A549 (cell line): ENCODE results near the gene INTS6L. TPM values are rescaled to one million over a fixed set of nuclear protein-coding genes. Genes with fewer than 3 reads are reported as not detected.

Source experiments
- ATAC-seq, 2 experiments: fragments of 200-7000 bp in 1 of 2; fragments of >200 bp in 1 of 2; cut with Nextera tagmentation in 1 of 2; cut with Tn5 transposase in 1 of 2; 3 replicates each; pipeline versions ENCODE4 v1.8.0 to v1.9.1; 2018 to 2020; ENCODE audit warnings: mild to moderate bottlenecking in 1 of 2, moderate library complexity in 1 of 2
- CTCF ChIA-PET: fragments of 300-600 bp; sonication (Branson Sonifier 250); formaldehyde crosslinking; extraction: SDS; loops from one replicate; lab custom pipeline; 2021; ENCODE audit warnings: antibody characterized with exemption, inconsistent platforms; lab: Yijun Ruan, JAX
- POLR2A ChIA-PET: fragments of 350-600 bp; formaldehyde crosslinking; extraction: SDS; loops from one replicate; lab custom pipeline; 2021; ENCODE audit warnings: antibody characterized with exemption, inconsistent platforms; lab: Yijun Ruan, JAX
- DNase-seq, 2 experiments: peaks; one replicate each; pipeline versions ENCODE4 v3.0.0 to v3.0.0-alpha.2; 2011 to 2016; ENCODE audit warnings: low read depth in 1 of 2, low spot score in 1 of 2
- FAIRE-seq: peaks from 2 replicates; lab custom pipeline; 2011; peaks lifted over from hg19 to GRCh38; lab: Jason Lieb, UNC
- H3K27ac ChIP-seq, 2 experiments: fragments of >200 bp; sonication (Bioruptor Twin); formaldehyde crosslinking; 3 replicates each; pipeline ENCODE4 v1.5.1; 2016 to 2017
- H3K4me1 ChIP-seq: fragments of >200 bp; sonication (Bioruptor Twin); formaldehyde crosslinking; 3 replicates; pipeline ENCODE4 v1.6.1; 2016
- H3K4me2 ChIP-seq: fragments of >200 bp; sonication (Bioruptor Twin); formaldehyde crosslinking; 3 replicates; pipeline ENCODE4 v1.6.1; 2016
- H3K4me3 ChIP-seq: fragments of >200 bp; sonication (Bioruptor Twin); formaldehyde crosslinking; 3 replicates; pipeline ENCODE4 v1.5.1; 2016
- H3K9me3 ChIP-seq: fragments of >200 bp; sonication (Bioruptor Twin); formaldehyde crosslinking; 3 replicates; pipeline ENCODE4 v1.6.1; 2016
- CBX2 ChIP-seq: fragments of 200-600 bp; sonication (generic); IDR thresholded peaks from 2 replicates; pipeline ENCODE4 v1.6.1; 2016; ENCODE audit warnings: low read depth, mild to moderate bottlenecking, borderline replicate concordance
- CHD2 ChIP-seq: fragments of 150-350 bp; IDR thresholded peaks from 2 replicates; pipeline ENCODE4 v1.6.1; 2014; ENCODE audit warnings: low read length; ENCODE audit not compliant: partially characterized antibody
- CHD4 ChIP-seq: fragments of 200-600 bp; sonication (generic); IDR thresholded peaks from 2 replicates; pipeline ENCODE4 v1.6.1; 2016; ENCODE audit warnings: antibody characterized with exemption, mild to moderate bottlenecking, borderline replicate concordance
- CTCF ChIP-seq: fragments of >200 bp; sonication (Bioruptor Twin); formaldehyde crosslinking; IDR thresholded peaks from 3 replicates; pipeline ENCODE4 v1.5.1; 2016
- ESRRA ChIP-seq: fragments of 150-350 bp; IDR thresholded peaks from 2 replicates; pipeline ENCODE4 v1.6.1; 2014; ENCODE audit warnings: mild to moderate bottlenecking, low read length, borderline replicate concordance
- FOSL2 ChIP-seq, 2 experiments: fragments of 450-650 bp in 1 of 2; fragments of >200 bp in 1 of 2; sonication (Bioruptor Twin) in 1 of 2; formaldehyde crosslinking; IDR thresholded peaks; 2 replicates each; pipeline versions ENCODE4 v1.5.0 to v1.6.1; 2016 to 2020; ENCODE audit warnings: mild to moderate bottlenecking in 1 of 2, moderate library complexity in 1 of 2
- FOXS1 ChIP-seq: fragments of 250-450 bp; sonication (Bioruptor Pico); IDR thresholded peaks from 2 replicates; pipeline ENCODE4 v1.5.0; 2020; ENCODE audit warnings: mild to moderate bottlenecking, moderate library complexity
- GATA3 ChIP-seq: IDR thresholded peaks from 2 replicates; pipeline ENCODE4 v1.6.1; 2012; ENCODE audit warnings: borderline replicate concordance
- HDAC2 ChIP-seq: fragments of 200-600 bp; sonication (generic); IDR thresholded peaks from 2 replicates; pipeline ENCODE4 v1.6.1; 2016
- HMGXB4 ChIP-seq: fragments of 250-450 bp; sonication (Bioruptor Pico); IDR thresholded peaks from 2 replicates; pipeline ENCODE4 v1.5.0; 2021; ENCODE audit warnings: mild to moderate bottlenecking, moderate library complexity, borderline replicate concordance
- HOXB13 ChIP-seq: fragments of 250-450 bp; sonication (Bioruptor Pico); IDR thresholded peaks from 2 replicates; pipeline ENCODE4 v1.5.0; 2020; ENCODE audit warnings: low read depth, mild to moderate bottlenecking, moderate library complexity
- JUN ChIP-seq, 2 experiments: fragments of >200 bp; sonication (Bioruptor Twin); formaldehyde crosslinking; IDR thresholded peaks; 2 replicates in 1 of 2; 3 replicates in 1 of 2; pipeline ENCODE4 v1.6.1; 2016 to 2017
- JUNB ChIP-seq: fragments of >200 bp; sonication (Bioruptor Twin); formaldehyde crosslinking; IDR thresholded peaks from 2 replicates; pipeline ENCODE4 v1.6.1; 2016
- KDM1A ChIP-seq: fragments of 200-600 bp; sonication (generic); IDR thresholded peaks from 2 replicates; pipeline ENCODE4 v1.6.1; 2016; ENCODE audit warnings: low read depth, mild to moderate bottlenecking
- KDM5A ChIP-seq: fragments of 200-600 bp; sonication (generic); IDR thresholded peaks from 2 replicates; pipeline ENCODE4 v1.6.1; 2016; ENCODE audit warnings: antibody characterized with exemption, mild to moderate bottlenecking
- MAX ChIP-seq: IDR thresholded peaks from 2 replicates; pipeline ENCODE4 v1.6.1; 2012
- NR3C1 ChIP-seq: fragments of >200 bp; sonication (Bioruptor Twin); formaldehyde crosslinking; IDR thresholded peaks from 3 replicates; pipeline ENCODE4 v1.6.1; 2017
- PBX3 ChIP-seq: IDR thresholded peaks from 2 replicates; pipeline ENCODE4 v1.6.1; 2012
- PHF8 ChIP-seq: fragments of 200-600 bp; sonication (generic); IDR thresholded peaks from 2 replicates; pipeline ENCODE4 v1.6.1; 2016; ENCODE audit warnings: low read depth, mild to moderate bottlenecking, antibody characterized with exemption, moderate library complexity, borderline replicate concordance
- RAD21 ChIP-seq, 2 experiments: fragments of >200 bp in 1 of 2; sonication (Bioruptor Twin) in 1 of 2; formaldehyde crosslinking in 1 of 2; IDR thresholded peaks in 1 of 2; conservative IDR thresholded peaks in 1 of 2; 2 replicates in 1 of 2; 3 replicates in 1 of 2; pipeline ENCODE4 v1.6.1; 2012 to 2018; ENCODE audit warnings: inconsistent platforms in 1 of 2
- RCOR1 ChIP-seq: fragments of 150-350 bp; IDR thresholded peaks from 2 replicates; pipeline ENCODE4 v1.6.1; 2014; ENCODE audit warnings: antibody characterized with exemption, low read length, low read depth
- RFX5 ChIP-seq: fragments of 450-650 bp; IDR thresholded peaks from 2 replicates; pipeline ENCODE4 v1.7.1; 2014; ENCODE audit warnings: antibody characterized with exemption, mild to moderate bottlenecking, moderate library complexity
- RNF2 ChIP-seq: fragments of 200-600 bp; sonication (generic); IDR thresholded peaks from 2 replicates; pipeline ENCODE4 v1.6.1; 2016; ENCODE audit warnings: low read depth, mild to moderate bottlenecking, antibody characterized with exemption, moderate library complexity, borderline replicate concordance
- SREBF2 ChIP-seq: fragments of 450-650 bp; IDR thresholded peaks from 2 replicates; pipeline ENCODE4 v1.6.1; 2014; ENCODE audit warnings: mild to moderate bottlenecking, moderate library complexity
- TP53 ChIP-seq: fragments of 250-450 bp; sonication (Bioruptor Pico); IDR thresholded peaks from 2 replicates; pipeline ENCODE4 v1.5.0; 2021; ENCODE audit warnings: mild to moderate bottlenecking, moderate library complexity
- USF2 ChIP-seq: fragments of 450-650 bp; IDR thresholded peaks from 2 replicates; pipeline ENCODE4 v1.6.1; 2014; ENCODE audit warnings: antibody characterized with exemption
- ZSCAN20 ChIP-seq: fragments of 250-450 bp; sonication (Bioruptor Pico); IDR thresholded peaks from 2 replicates; pipeline ENCODE4 v1.8.0; 2022; ENCODE audit warnings: mild to moderate bottlenecking, moderate library complexity
- WGBS: methylation state at CpG from one replicate; pipeline ENCODE4 v1.1.6; 2017; ENCODE audit errors: missing lambda C conversion rate; 5-methylcytosine and 5-hydroxymethylcytosine counted together
- polyA plus RNA-seq, 4 experiments: library from polyadenylated mRNA; depleted of rRNA in 3 of 4; stranded (reverse); fragments of >200 nt; fragmentation: RNase III in 1 of 4; extraction: RNeasy Plus Mini Kit Qiagen cat#74134 plus additional on column Dnase treatment in 1 of 4; gene quantifications; 2 replicates in 3 of 4; 3 replicates in 1 of 4; pipeline ENCODE4 v1.2.3, GENCODE V29; 2011 to 2017

INTS6L gene
- polyA plus RNA-seq, 2 of the 4 experiments (the other 2 are of a cell fraction), result 0.19 to 0.40 TPM

- Histone ChIP-seq H3K4me1 (no peaks in the 10 kb centered on the region), H3K4me2 (no peak overlapping the region), H3K9me3 (no peaks in the 10 kb centered on the region), H3K4me3 (no peak overlapping the region), H3K27ac (no peak overlapping the region)
- ATAC-seq, result no peak
- peak; percentile 84 for FAIRE-seq
- CTCF ChIA-PET, result no interaction called here
- no peak for DNase-seq
- POLR2A ChIA-PET, result no interaction called here
- TF ChIP-seq GATA3 (no peak), JUN (IDR thresholded peaks at IDR 0.05) (no peak), HOXB13 (CRISPR knock-in tag) (no peak), KDM1A (no peak), RFX5 (no peak)
- WGBS, result 28% methylated on average over 3 of the region's 3 CpGs
Measured at GRCh38 chrX:135556055-135556454, 35.6 kb downstream of the INTS6L start.

GRCh38 chrX:135557344-135557743, 36.9 kb downstream of the INTS6L start:
- H3K27ac ChIP-seq, result no peak overlapping the region
- ChIA-PET POLR2A (no interaction called here), CTCF (no interaction called here)
- DNase-seq (no peak), ATAC-seq (no peak), FAIRE-seq (peak; percentile 93)
- H3K4me3 ChIP-seq, result no peak overlapping the region
- no peak overlapping the region for H3K4me2 ChIP-seq
- no peaks in the 10 kb centered on the region for H3K9me3 ChIP-seq
- no peaks in the 10 kb centered on the region for H3K4me1 ChIP-seq
- WGBS, result 45% methylated on average over 2 of the region's 2 CpGs
- TF ChIP-seq NR3C1, result no peak
- TF ChIP-seq JUNB, result no peak
- TF ChIP-seq JUN (IDR thresholded peaks at IDR 0.05), result no peak
- no peak for TF ChIP-seq ESRRA
- no peak for TF ChIP-seq ZSCAN20
- TF ChIP-seq PBX3, result no peak

- Histone ChIP-seq H3K4me2 (no peak overlapping the region), H3K4me1 (no peaks in the 10 kb centered on the region), H3K4me3 (no peak overlapping the region), H3K27ac (no peak overlapping the region), H3K9me3 (no peaks in the 10 kb centered on the region)
- ChIA-PET POLR2A (no interaction called here), CTCF (interaction anchor here (1.0 to 1.6 kb wide), 3 partner anchors 9 to 88 kb away, joined by 3 to 8 read pairs (median 4); no protein-coding TSS in a partner anchor)
- ATAC-seq (no peak), FAIRE-seq (peak; percentile 23), DNase-seq (no peak)
- WGBS, result 23% methylated on average over 2 of the region's 2 CpGs
- TF ChIP-seq CHD2 (no peak), RAD21 (conservative IDR thresholded peaks at IDR 0.05 in 1 of 2, IDR thresholded peaks at IDR 0.05 in 1 of 2) (peak in 1 of 2 experiments; percentile 31; a peak in 3 of 5 replicates), CTCF (peak; percentile 30; the same call in 2 of the 3 replicates)
Measured at GRCh38 chrX:135572436-135572835, 52.0 kb downstream of the INTS6L start.

- FAIRE-seq (no peak), DNase-seq (no peak), ATAC-seq (no peak)
- ChIA-PET CTCF (no interaction called here), POLR2A (no interaction called here)
- Histone ChIP-seq H3K9me3 (no peaks in the 10 kb centered on the region), H3K4me3 (no peak overlapping the region), H3K4me2 (no peak overlapping the region), H3K4me1 (no peaks in the 10 kb centered on the region), H3K27ac (no peak overlapping the region)
- WGBS, result 8% methylated on average over 2 of the region's 2 CpGs
- TF ChIP-seq HDAC2 (no peak), USF2 (no peak), PHF8 (no peak), SREBF2 (no peak), GATA3 (no peak), RCOR1 (no peak), ESRRA (no peak), FOSL2 (IDR thresholded peaks at IDR 0.05) (no peak), FOSL2 (CRISPR knock-in tag; IDR thresholded peaks at IDR 0.05) (no peak), CHD4 (no peak), HMGXB4 (CRISPR knock-in tag) (no peak), FOXS1 (no peak), MAX (no peak), CBX2 (no peak), KDM5A (no peak), TP53 (no peak), CHD2 (no peak), RNF2 (no peak)
Measured at GRCh38 chrX:135581496-135581895, 61.0 kb downstream of the INTS6L start.
